ENCODE results near the gene CORO6.

DNA sequence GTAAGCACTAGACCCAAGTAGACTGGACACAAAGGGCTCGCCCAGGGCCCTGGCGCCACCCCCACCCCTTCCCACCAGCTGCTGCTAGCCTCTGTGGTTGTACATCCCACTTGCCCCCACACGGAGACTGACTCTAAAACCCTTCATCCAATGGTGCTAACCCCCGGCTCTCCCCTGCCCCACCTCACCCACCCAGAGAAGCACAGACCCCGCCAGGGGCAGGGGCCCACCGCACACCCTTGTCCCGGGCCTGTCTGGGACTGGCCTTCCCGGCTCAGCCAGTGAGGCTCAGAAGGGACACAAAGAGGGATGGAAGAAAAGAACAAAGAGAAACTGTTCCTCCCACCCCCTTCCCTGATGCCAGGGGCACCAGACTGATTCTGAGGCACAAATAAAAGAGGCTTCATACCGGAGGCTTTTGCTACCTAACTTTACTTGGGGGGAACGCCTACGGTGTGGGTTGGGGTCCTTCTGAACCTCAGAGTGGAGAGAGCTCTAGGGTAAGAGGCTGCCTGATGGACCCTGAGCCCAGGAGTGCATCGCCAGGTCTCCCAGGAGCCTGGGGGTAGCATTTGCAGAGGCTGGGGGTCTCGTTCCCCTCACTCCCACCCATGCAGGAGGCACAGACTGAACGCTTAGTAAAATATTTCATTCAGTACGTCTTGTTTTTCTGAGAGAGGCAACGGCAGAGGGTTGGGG lies 8.2 kb downstream of the CORO6 start:
- TF ChIP-seq, protein P1, sequence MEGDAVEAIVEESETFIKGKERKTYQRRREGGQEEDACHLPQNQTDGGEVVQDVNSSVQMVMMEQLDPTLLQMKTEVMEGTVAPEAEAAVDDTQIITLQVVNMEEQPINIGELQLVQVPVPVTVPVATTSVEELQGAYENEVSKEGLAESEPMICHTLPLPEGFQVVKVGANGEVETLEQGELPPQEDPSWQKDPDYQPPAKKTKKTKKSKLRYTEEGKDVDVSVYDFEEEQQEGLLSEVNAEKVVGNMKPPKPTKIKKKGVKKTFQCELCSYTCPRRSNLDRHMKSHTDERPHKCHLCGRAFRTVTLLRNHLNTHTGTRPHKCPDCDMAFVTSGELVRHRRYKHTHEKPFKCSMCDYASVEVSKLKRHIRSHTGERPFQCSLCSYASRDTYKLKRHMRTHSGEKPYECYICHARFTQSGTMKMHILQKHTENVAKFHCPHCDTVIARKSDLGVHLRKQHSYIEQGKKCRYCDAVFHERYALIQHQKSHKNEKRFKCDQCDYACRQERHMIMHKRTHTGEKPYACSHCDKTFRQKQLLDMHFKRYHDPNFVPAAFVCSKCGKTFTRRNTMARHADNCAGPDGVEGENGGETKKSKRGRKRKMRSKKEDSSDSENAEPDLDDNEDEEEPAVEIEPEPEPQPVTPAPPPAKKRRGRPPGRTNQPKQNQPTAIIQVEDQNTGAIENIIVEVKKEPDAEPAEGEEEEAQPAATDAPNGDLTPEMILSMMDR (IDR thresholded peaks at IDR 0.05), result no peak
- TF ChIP-seq POLR2A (IDR thresholded peaks at IDR 0.05), result no peak
